Thyroid gland (tissue), 4 donors: Measurements from ENCODE around the gene DHCR24. TPM values are rescaled to one million over a fixed set of nuclear protein-coding genes. Genes with fewer than 3 reads are reported as not detected.
A peak's percentile ranks its signal among the peaks of the same experiment; 100 is the strongest.

Experiments used
- DNase-seq, 2 donors: peaks; one replicate each; pipeline ENCODE4 v3.0.0-alpha.2; 2019
- H3K27ac ChIP-seq, 3 donors: fragments of 200-600 bp; sonication (generic); 1 replicate in 2 of 3; 2 replicates in 1 of 3; pipeline ENCODE4 v1.5.1; 2016 to 2019; ENCODE audit warnings: mild to moderate bottlenecking in 1 of 3, moderate library complexity in 1 of 3
- H3K27me3 ChIP-seq: fragments of 200-600 bp; sonication (generic); one replicate; pipeline ENCODE4 v1.5.1; 2019
- H3K36me3 ChIP-seq, 2 donors: fragments of 200-600 bp; sonication (generic); one replicate each; pipeline ENCODE4 v1.5.1; 2016 to 2019
- H3K4me1 ChIP-seq, 2 donors: fragments of 200-600 bp; sonication (generic); one replicate each; pipeline ENCODE4 v1.5.1; 2017 to 2019
- H3K4me3 ChIP-seq, 3 donors: fragments of 200-600 bp; sonication (generic); replicated peaks in 1 of 3; 1 replicate in 2 of 3; 2 replicates in 1 of 3; pipeline ENCODE4 v1.5.1; 2016; ENCODE audit warnings: mild to moderate bottlenecking in 1 of 3
- H3K9me3 ChIP-seq: fragments of 200-600 bp; sonication (generic); one replicate; pipeline ENCODE4 v1.5.1; 2017
- POLR2A ChIP-seq, 2 donors: fragments of 450-650 bp; IDR thresholded peaks; one replicate each; pipeline ENCODE4 v1.6.1; 2017; ENCODE audit warnings: antibody characterized with exemption in 2 of 2, mild to moderate bottlenecking in 2 of 2, moderate library complexity in 1 of 2
- WGBS, 2 donors: methylation state at CpG; one replicate each; pipeline ENCODE4 v1.1.5; 2017; 5-methylcytosine and 5-hydroxymethylcytosine counted together
- intact Hi-C: fragments of 100-400 bp; cut with DNase I; formaldehyde crosslinking; loops from one replicate; pipeline ENCODE4 v1.15.1; 2023
- total RNA-seq, 4 donors: library from RNA; depleted of rRNA; stranded (reverse); fragments of >200 nt; gene quantifications; one replicate each; pipeline ENCODE4 v1.2.3, GENCODE V29; 2016
- TF ChIP-seq, protein P1 (sequence below), 6 experiments: fragments of 200-600 bp in 3 of 6; fragments of 450-650 bp in 3 of 6; sonication (generic) in 3 of 6; IDR thresholded peaks; one replicate each; pipeline ENCODE4 v1.5.1; 2016 to 2019; ENCODE audit warnings: antibody characterized with exemption in 6 of 6, mild to moderate bottlenecking in 2 of 6, inconsistent platforms in 1 of 6, moderate library complexity in 1 of 6

Gene DHCR24
- total RNA-seq, 4 donors from 2014 or later = 22.4 to 82.2 (median 40.4) TPM

DNA sequence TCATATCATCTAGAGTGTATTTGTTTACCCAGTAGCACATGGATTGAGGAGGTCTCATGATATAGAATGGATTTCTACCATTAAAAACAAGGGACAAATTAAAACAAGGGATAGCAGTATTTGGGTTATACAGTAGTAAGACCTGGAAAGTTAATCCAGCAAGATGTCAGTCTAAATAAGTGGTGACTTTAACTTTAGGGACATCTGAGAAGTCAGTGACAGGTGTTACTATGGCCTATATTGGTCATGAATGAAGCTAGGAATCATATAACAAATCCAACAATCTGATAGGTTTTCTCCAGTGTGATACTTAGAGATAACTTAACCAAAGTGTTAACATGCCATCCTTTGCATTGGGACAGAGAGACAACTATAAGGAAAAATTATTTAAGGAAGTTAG is 42.7 kb upstream of the DHCR24 start:
- no peaks in the 10 kb centered on the region for H3K36me3 ChIP-seq
- intact Hi-C loops = no loop called here
- TF ChIP-seq, protein P1, sequence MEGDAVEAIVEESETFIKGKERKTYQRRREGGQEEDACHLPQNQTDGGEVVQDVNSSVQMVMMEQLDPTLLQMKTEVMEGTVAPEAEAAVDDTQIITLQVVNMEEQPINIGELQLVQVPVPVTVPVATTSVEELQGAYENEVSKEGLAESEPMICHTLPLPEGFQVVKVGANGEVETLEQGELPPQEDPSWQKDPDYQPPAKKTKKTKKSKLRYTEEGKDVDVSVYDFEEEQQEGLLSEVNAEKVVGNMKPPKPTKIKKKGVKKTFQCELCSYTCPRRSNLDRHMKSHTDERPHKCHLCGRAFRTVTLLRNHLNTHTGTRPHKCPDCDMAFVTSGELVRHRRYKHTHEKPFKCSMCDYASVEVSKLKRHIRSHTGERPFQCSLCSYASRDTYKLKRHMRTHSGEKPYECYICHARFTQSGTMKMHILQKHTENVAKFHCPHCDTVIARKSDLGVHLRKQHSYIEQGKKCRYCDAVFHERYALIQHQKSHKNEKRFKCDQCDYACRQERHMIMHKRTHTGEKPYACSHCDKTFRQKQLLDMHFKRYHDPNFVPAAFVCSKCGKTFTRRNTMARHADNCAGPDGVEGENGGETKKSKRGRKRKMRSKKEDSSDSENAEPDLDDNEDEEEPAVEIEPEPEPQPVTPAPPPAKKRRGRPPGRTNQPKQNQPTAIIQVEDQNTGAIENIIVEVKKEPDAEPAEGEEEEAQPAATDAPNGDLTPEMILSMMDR (IDR thresholded peaks at IDR 0.05) = no peak
- TF ChIP-seq POLR2A (IDR thresholded peaks at IDR 0.05) = no peak
- no peaks in the 10 kb centered on the region for H3K9me3 ChIP-seq
- peaks cover 0 to 7% of the 10 kb centered on the region in 2 donors for H3K4me1 ChIP-seq
- no peak for DNase-seq
- H3K27ac ChIP-seq = no peak overlapping the region
- no peaks in the 10 kb centered on the region for H3K27me3 ChIP-seq
- no peak overlapping the region for H3K4me3 ChIP-seq

DNA sequence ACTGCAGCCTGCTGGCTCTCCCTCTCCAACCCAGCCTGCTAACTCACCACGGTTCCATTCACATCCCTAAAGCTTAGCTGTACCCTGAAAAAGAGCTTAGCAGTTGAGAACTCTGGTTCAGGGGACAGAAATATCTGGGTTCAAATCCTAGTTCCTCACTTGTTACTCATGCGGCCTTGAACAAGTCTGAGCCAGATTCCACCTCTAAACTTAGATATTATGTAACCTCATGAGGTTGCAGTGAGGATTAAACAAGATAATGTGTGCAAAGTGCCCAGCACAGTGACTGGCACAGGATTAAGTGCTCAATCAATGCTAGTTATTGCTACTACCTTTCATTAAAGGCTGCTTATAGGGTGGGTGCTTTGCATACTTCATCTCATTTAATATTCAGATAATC is 41.3 kb upstream of the DHCR24 start:
- TF ChIP-seq, protein P1 (IDR thresholded peaks at IDR 0.05) = no peak
- TF ChIP-seq POLR2A (IDR thresholded peaks at IDR 0.05) = no peak
- WGBS, 2 donors = 87 to 98% methylated on average over 2 of the region's 2 CpGs
- peaks cover under 1 to 7% of the 10 kb centered on the region in 2 donors for H3K4me1 ChIP-seq
- no peak for DNase-seq
- no peak overlapping the region for H3K27ac ChIP-seq
- intact Hi-C loops = no loop called here
- H3K9me3 ChIP-seq = no peaks in the 10 kb centered on the region
- H3K27me3 ChIP-seq = no peaks in the 10 kb centered on the region
- H3K4me3 ChIP-seq = no peak overlapping the region
- H3K36me3 ChIP-seq = no peaks in the 10 kb centered on the region

DNA sequence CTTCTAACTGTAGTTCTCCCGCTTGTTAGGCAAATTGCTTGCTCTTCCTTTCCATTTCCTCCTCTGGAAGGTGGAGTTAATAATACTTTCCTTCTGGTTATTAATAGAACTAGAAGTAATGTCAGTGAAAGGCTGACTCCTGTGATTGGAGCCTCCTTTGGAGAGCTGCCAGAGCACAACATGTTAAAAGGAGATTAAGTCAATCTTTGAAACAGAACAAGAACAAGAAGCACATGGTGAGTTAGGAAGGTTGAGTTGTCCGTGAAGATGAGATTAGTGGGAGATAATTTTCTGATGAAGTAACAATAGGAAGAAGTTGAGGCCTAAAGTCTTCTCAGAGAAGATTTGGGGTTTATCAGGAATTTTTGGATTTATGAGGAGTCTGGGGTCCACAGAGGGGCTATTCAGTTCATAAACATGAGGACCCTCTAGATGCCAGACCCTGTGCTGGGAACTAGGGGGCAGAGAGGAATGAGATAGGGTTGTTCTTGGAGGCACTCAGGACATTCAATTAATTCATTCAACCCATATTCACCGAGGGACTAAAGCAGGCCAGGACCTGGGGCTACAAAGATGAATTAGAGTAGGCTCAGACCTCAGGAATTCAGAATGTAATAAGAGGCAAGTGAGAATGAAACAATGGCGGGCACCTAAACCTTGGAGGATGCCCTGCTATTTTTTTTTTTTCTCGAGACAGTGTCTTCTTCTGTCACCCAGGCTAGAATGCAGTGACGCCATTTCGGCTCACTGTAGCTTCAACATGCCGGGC is 40.7 kb upstream of the DHCR24 start:
- peak; percentile 13 to 23 for DNase-seq
- Histone ChIP-seq H3K4me3 (no peak overlapping the region), H3K9me3 (no peaks in the 10 kb centered on the region), H3K27me3 (no peaks in the 10 kb centered on the region), H3K27ac (no peak overlapping the region), H3K4me1 (peaks cover 5 to 7% of the 10 kb centered on the region in 2 donors), H3K36me3 (no peaks in the 10 kb centered on the region)
- intact Hi-C loops = no loop called here
- 87 to 91% methylated on average over 8 of the region's 8 CpGs for WGBS, 2 donors
- TF ChIP-seq, protein P1 (IDR thresholded peaks at IDR 0.05) = no peak
- TF ChIP-seq POLR2A (IDR thresholded peaks at IDR 0.05) = no peak

DNA sequence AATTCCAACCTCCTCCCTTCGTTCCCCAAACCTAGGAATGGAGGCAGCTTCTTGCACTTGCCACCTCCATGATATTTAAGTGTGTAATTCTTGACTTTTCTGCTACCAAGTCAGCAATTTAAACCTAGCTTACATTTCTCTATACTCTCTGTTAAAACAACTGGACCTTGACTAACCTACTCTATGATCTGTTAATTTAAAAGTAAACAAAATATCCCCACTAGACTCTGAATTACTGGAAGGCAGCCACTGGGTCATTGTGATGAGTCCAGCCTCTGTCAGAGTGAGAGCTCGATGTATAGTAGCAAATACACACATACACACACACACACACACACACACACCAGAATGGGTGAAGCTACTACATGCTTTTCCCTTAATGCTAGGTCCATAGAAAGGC is 40.0 kb upstream of the DHCR24 start:
- Histone ChIP-seq H3K4me1 (peaks cover 5 to 7% of the 10 kb centered on the region in 2 donors), H3K9me3 (no peaks in the 10 kb centered on the region), H3K27ac (no peak overlapping the region), H3K4me3 (no peak overlapping the region), H3K27me3 (no peaks in the 10 kb centered on the region), H3K36me3 (no peaks in the 10 kb centered on the region)
- TF ChIP-seq, protein P1 (IDR thresholded peaks at IDR 0.05) = no peak
- no peak for TF ChIP-seq POLR2A (IDR thresholded peaks at IDR 0.05)
- no peak for DNase-seq
- WGBS, 2 donors = 57 to 68% methylated on average over 2 of the region's 2 CpGs
- intact Hi-C loops = no loop called here

DNA sequence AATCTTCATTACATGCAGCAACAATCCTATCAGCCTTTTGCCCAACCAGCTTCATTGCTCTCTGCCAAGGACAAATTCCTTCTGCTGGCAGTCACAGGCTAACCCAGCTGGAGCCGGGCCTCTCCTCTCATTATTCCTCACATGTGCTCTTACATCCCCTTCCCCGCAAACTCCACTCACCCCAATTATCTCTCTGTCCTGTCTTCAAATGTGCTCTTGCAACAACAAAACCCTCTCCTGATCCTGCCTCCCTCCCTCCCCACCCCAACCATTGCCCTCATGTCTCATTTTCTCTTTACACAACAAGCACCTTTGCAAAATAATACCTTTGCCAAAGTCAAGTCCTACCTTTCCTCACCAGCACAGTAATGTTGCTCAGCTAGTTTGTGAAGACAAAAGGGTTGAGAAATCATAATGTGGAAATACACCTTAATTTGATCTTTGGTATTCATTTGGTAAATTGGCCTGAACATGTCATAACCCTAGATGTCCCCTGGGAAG is 36.0 kb upstream of the DHCR24 start:
- Histone ChIP-seq H3K36me3 (no peaks in the 10 kb centered on the region), H3K9me3 (no peaks in the 10 kb centered on the region), H3K27ac (no peak overlapping the region), H3K4me3 (no peak overlapping the region), H3K27me3 (no peaks in the 10 kb centered on the region), H3K4me1 (peaks cover 5 to 7% of the 10 kb centered on the region in 2 donors)
- DNase-seq = peak in 1 of 2 donors; percentile 9
- TF ChIP-seq, protein P1 (IDR thresholded peaks at IDR 0.05) = no peak
- no peak for TF ChIP-seq POLR2A (IDR thresholded peaks at IDR 0.05)
- intact Hi-C loops = no loop called here
- 66 to 70% methylated on average over 2 of the region's 2 CpGs for WGBS, 2 donors
